GM20000 (cell line): ENCODE measurements around the gene TRIM3.

Experiments
- DNase-seq: peaks from one replicate; pipeline ENCODE4 v3.0.0; 2012; ENCODE audit warnings: low spot score
- CTCF ChIP-seq: IDR thresholded peaks from 2 replicates; pipeline ENCODE4 v1.5.1; 2012; ENCODE audit warnings: mild to moderate bottlenecking, control low read depth; ENCODE audit errors: extremely low read depth, missing control alignments

The TRIM3 gene

GRCh38 chr11:6418557-6419008 lies 55.2 kb downstream of the TRIM3 start:
- DNase-seq, result no peak
- TF ChIP-seq CTCF, result no peak

- no peak for TF ChIP-seq CTCF
- no peak for DNase-seq
These were observed 55.7 kb downstream of the TRIM3 start for GRCh38 chr11:6417907-6418556.

- DNase-seq, result no peak
- TF ChIP-seq CTCF, result no peak
These were observed 57.9 kb downstream of the TRIM3 start for GRCh38 chr11:6415797-6416196.

- TF ChIP-seq CTCF, result no peak
- no peak for DNase-seq
These were observed 58.8 kb downstream of the TRIM3 start for GRCh38 chr11:6414874-6415328.

GRCh38 chr11:6413791-6414201 lies 59.9 kb downstream of the TRIM3 start:
- no peak for TF ChIP-seq CTCF
- no peak for DNase-seq

GRCh38 chr11:6411594-6412031 lies 62.1 kb downstream of the TRIM3 start:
- no peak for DNase-seq
- TF ChIP-seq CTCF, result no peak

GRCh38 chr11:6410695-6411430 lies 62.9 kb downstream of the TRIM3 start:
- TF ChIP-seq CTCF, result no peak
- no peak for DNase-seq
